ENCODE results near the gene RPA1.
"Not testable (repeated sequence)": the region's sequence is repeated elsewhere in the genome, so short reads cannot be mapped to it uniquely, and the experiment has no call there.

The RPA1 gene

GRCh38 chr17:1829592-1830257, at the start of gene RPA1, which contains the start of gene SMYD4:
Gene RPA1 (plus strand): TSS chr17:1830005. CDS start chr17:1830094, 89 bp downstream.
Gene SMYD4 (minus strand): TSS chr17:1829902. CDS start chr17:1827994, 1,908 bp downstream.
- peak in 1 of 2 experiments; percentile 26 for DNase-seq

- DNase-seq: no peak
Measured at GRCh38 chr17:1782171-1782567, 47.6 kb upstream of the RPA1 start.

GRCh38 chr17:1783271-1783670, 46.5 kb upstream of the RPA1 start:
- no peak for DNase-seq

- DNase-seq: no peak
Measured at GRCh38 chr17:1783834-1784611, 45.8 kb upstream of the RPA1 start.

GRCh38 chr17:1785930-1786329, 43.9 kb upstream of the RPA1 start:
- DNase-seq: no peak

- DNase-seq: no peak
Measured at GRCh38 chr17:1786708-1787107, 43.1 kb upstream of the RPA1 start.

GRCh38 chr17:1787301-1787902, 42.4 kb upstream of the RPA1 start:
- DNase-seq: no peak

- no peak for DNase-seq
Measured at GRCh38 chr17:1789936-1790335, 39.9 kb upstream of the RPA1 start.

GRCh38 chr17:1792495-1793446, 37.0 kb upstream of the RPA1 start:
- DNase-seq: no peak

- no peak for DNase-seq
Measured at GRCh38 chr17:1793447-1793806, 36.4 kb upstream of the RPA1 start.

GRCh38 chr17:1796800-1797199, 33.0 kb upstream of the RPA1 start:
- DNase-seq: peak; percentile 11 to 20

GRCh38 chr17:1797323-1797722, 32.5 kb upstream of the RPA1 start:
- DNase-seq: no peak

- not testable (repeated sequence) for DNase-seq
Measured at GRCh38 chr17:1797846-1798245, 32.0 kb upstream of the RPA1 start.

GRCh38 chr17:1800240-1800639, 29.6 kb upstream of the RPA1 start:
- no peak for DNase-seq

GRCh38 chr17:1800712-1801111, 29.1 kb upstream of the RPA1 start:
- DNase-seq: no peak

GRCh38 chr17:1802429-1802828, 27.4 kb upstream of the RPA1 start:
- DNase-seq: no peak

GRCh38 chr17:1803280-1803679, 26.5 kb upstream of the RPA1 start:
- DNase-seq: no peak

GRCh38 chr17:1807890-1808289, 21.9 kb upstream of the RPA1 start:
- DNase-seq: no peak

- no peak for DNase-seq
Measured at GRCh38 chr17:1808644-1809043, 21.2 kb upstream of the RPA1 start.

- DNase-seq: not testable (repeated sequence)
Measured at GRCh38 chr17:1809815-1810214, 20.0 kb upstream of the RPA1 start.

- no peak for DNase-seq
Measured at GRCh38 chr17:1810450-1811103, 19.2 kb upstream of the RPA1 start.

GRCh38 chr17:1813088-1813487, 16.7 kb upstream of the RPA1 start:
- DNase-seq: no peak
